HG02588 (cell line): ENCODE data around the gene TMEM184C.

Experiments used
- ATAC-seq: cut with Tn5 transposase; IDR thresholded peaks from one replicate; pipeline ENCODE4 v1.9.1; 2021; ENCODE audit warnings: mild to moderate bottlenecking, moderate library complexity; ENCODE audit not compliant: unreplicated experiment

The TMEM184C gene

GRCh38 chr4:147617173-147617840, at the start of gene TMEM184C:
Gene TMEM184C, plus strand, starts transcription at chr4:147617397. Its CDS starts 560 bp downstream, at chr4:147617957.
- peak; percentile 100 for ATAC-seq

- no peak for ATAC-seq
Observed at GRCh38 chr4:147570616-147571015, 46.6 kb upstream of the TMEM184C start.

- ATAC-seq: no peak
Observed at GRCh38 chr4:147571036-147571770, 46.0 kb upstream of the TMEM184C start.

GRCh38 chr4:147576084-147576483, 41.1 kb upstream of the TMEM184C start:
- no peak for ATAC-seq

GRCh38 chr4:147578051-147578476, 39.1 kb upstream of the TMEM184C start:
- ATAC-seq: no peak

GRCh38 chr4:147578593-147578992, 38.6 kb upstream of the TMEM184C start:
- ATAC-seq: no peak

GRCh38 chr4:147580396-147580795, 36.8 kb upstream of the TMEM184C start:
- no peak for ATAC-seq

- ATAC-seq: no peak
Observed at GRCh38 chr4:147581606-147582350, 35.4 kb upstream of the TMEM184C start.

- no peak for ATAC-seq
Observed at GRCh38 chr4:147582386-147583060, 34.7 kb upstream of the TMEM184C start.

- no peak for ATAC-seq
Observed at GRCh38 chr4:147583876-147584275, 33.3 kb upstream of the TMEM184C start.

GRCh38 chr4:147586032-147586431, 31.2 kb upstream of the TMEM184C start:
- ATAC-seq: no peak

- peak; percentile 79 for ATAC-seq
Observed at GRCh38 chr4:147586637-147587036, 30.6 kb upstream of the TMEM184C start.

- no peak for ATAC-seq
Observed at GRCh38 chr4:147587041-147587440, 30.2 kb upstream of the TMEM184C start.

GRCh38 chr4:147589586-147589985, 27.6 kb upstream of the TMEM184C start:
- ATAC-seq: no peak

- ATAC-seq: no peak
Observed at GRCh38 chr4:147590249-147590920, 26.8 kb upstream of the TMEM184C start.

- no peak for ATAC-seq
Observed at GRCh38 chr4:147591106-147591505, 26.1 kb upstream of the TMEM184C start.

- no peak for ATAC-seq
Observed at GRCh38 chr4:147594107-147594506, 23.1 kb upstream of the TMEM184C start.

- ATAC-seq: no peak
Observed at GRCh38 chr4:147594578-147594977, 22.6 kb upstream of the TMEM184C start.

GRCh38 chr4:147596377-147596776, 20.8 kb upstream of the TMEM184C start:
- ATAC-seq: no peak

- no peak for ATAC-seq
Observed at GRCh38 chr4:147596981-147597380, 20.2 kb upstream of the TMEM184C start.

GRCh38 chr4:147597561-147597960, 19.6 kb upstream of the TMEM184C start:
- ATAC-seq: no peak
